Caco-2 (cell line): ENCODE results near the gene PATJ. TPM values are rescaled to one million over a fixed set of nuclear protein-coding genes. Genes with fewer than 3 reads are reported as not detected.
"Not testable (repeated sequence)": the region's sequence is repeated elsewhere in the genome, so short reads cannot be mapped to it uniquely, and the experiment has no call there.

Experiments
- BruUV-seq: library from RNA; stranded (reverse); fragments of 400-500 nt; replicated peaks from 2 replicates; lab custom pipeline; 2021; lab: Mats Ljungman, UMichigan
- CTCF ChIA-PET: fragments of 300-600 bp; sonication (Branson Sonifier 250); formaldehyde crosslinking; loops from one replicate; lab custom pipeline; 2022; ENCODE audit warnings: antibody characterized with exemption; lab: Charles Lee
- POLR2A ChIA-PET: fragments of 300-600 bp; sonication (Branson Sonifier 250); formaldehyde crosslinking; loops from one replicate; lab custom pipeline; 2022; ENCODE audit warnings: antibody characterized with exemption; lab: Charles Lee
- DNase-seq, 2 experiments: peaks; one replicate each; pipeline versions ENCODE4 v3.0.0 to v3.0.0-alpha.2; 2020 to 2022
- H3K27me3 ChIP-seq: replicated peaks from 2 replicates; pipeline ENCODE4 v1.6.0; 2011; ENCODE audit warnings: low read length; ENCODE audit not compliant: control insufficient read depth, insufficient read depth
- H3K36me3 ChIP-seq: 2 replicates; pipeline ENCODE4 v1.5.1; 2011; ENCODE audit warnings: low read length; ENCODE audit not compliant: control insufficient read depth, insufficient read depth
- H3K4me1 ChIP-seq: fragments of 250-450 bp; sonication (Bioruptor Pico); 2 replicates; pipeline ENCODE4 v1.5.1; 2020; ENCODE audit warnings: mild to moderate bottlenecking
- H3K4me3 ChIP-seq: 2 replicates; pipeline ENCODE4 v1.5.1; 2011; ENCODE audit warnings: low read depth, mild to moderate bottlenecking, control low read depth, low read length
- H3K9me3 ChIP-seq: fragments of 250-450 bp; sonication (Bioruptor Pico); 2 replicates; pipeline ENCODE4 v1.5.1; 2020; ENCODE audit warnings: mild to moderate bottlenecking, moderate library complexity
- H3K27ac Mint-ChIP-seq: one replicate; pipeline ENCODE4 v1.8.0; 2022; ENCODE audit warnings: mixed read lengths; ENCODE audit not compliant: unreplicated experiment
- H3K27me3 Mint-ChIP-seq: one replicate; pipeline ENCODE4 v1.8.0; 2022; ENCODE audit warnings: mixed read lengths; ENCODE audit not compliant: insufficient read depth, unreplicated experiment
- H3K36me3 Mint-ChIP-seq: one replicate; pipeline ENCODE4 v1.8.0; 2022; ENCODE audit warnings: mild to moderate bottlenecking, mixed read lengths; ENCODE audit not compliant: insufficient read depth, unreplicated experiment
- H3K4me1 Mint-ChIP-seq: one replicate; pipeline ENCODE4 v1.8.0; 2022; ENCODE audit warnings: low read depth, mixed read lengths; ENCODE audit not compliant: unreplicated experiment
- H3K4me3 Mint-ChIP-seq: one replicate; pipeline ENCODE4 v1.8.0; 2022; ENCODE audit warnings: mild to moderate bottlenecking, moderate library complexity, mixed read lengths; ENCODE audit not compliant: unreplicated experiment
- H3K9me3 Mint-ChIP-seq: one replicate; pipeline ENCODE4 v1.8.0; 2022; ENCODE audit warnings: mixed read lengths; ENCODE audit not compliant: unreplicated experiment
- CTCF ChIP-seq, 2 experiments: fragments of 200-600 bp in 1 of 2; IDR thresholded peaks; 1 replicate in 1 of 2; 2 replicates in 1 of 2; pipeline versions ENCODE4 v1.5.1 to v1.8.0; 2011 to 2022; ENCODE audit warnings: antibody characterized with exemption in 1 of 2, control low read depth in 1 of 2, inconsistent platforms in 1 of 2, low read depth in 1 of 2, low read length in 1 of 2, mild to moderate bottlenecking in 1 of 2, moderate library complexity in 1 of 2; ENCODE audit not compliant: insufficient read depth in 1 of 2, severe bottlenecking in 1 of 2, unreplicated experiment in 1 of 2
- intact Hi-C: fragments of 100-400 bp; cut with micrococcal nuclease; formaldehyde crosslinking; loops from one replicate; pipeline ENCODE4 v1.10.0; 2022; ENCODE audit not compliant: unreplicated experiment
- total RNA-seq: library from RNA; stranded (reverse); gene quantifications from 2 replicates; pipeline ENCODE4 v1.2.3, GENCODE V29; 2022

PATJ gene
- total RNA-seq, 1 experiment from 2014 or later, result 31.6 TPM

DNA sequence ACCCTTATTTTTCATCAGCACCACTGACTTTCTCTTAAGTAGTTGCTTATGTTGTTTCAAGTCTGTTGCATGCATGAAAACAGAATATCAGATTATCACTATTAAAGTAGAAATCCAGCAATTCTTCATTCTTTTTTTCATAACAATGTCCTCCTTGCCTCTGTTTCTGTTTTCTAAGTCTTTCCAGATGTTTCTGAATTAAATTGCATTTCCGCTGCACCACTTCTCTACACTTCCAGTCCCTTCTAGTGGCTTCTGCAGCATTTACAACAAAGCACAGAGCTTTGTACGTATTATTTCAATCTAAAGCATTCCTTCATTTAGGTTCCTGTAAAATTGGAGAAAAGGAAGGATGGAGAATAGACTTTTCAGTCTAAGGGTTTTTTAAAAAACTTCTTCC is 42.4 kb downstream of the PATJ start:
- ChIA-PET POLR2A (no interaction called here), CTCF (no interaction called here)

GRCh38 chr1:61790837-61791236 is 48.6 kb downstream of the PATJ start:
- POLR2A ChIA-PET, result no interaction called here
- no peak for TF ChIP-seq CTCF (IDR thresholded peaks at IDR 0.05; ENCODE audit: insufficient read depth in 1 of 2, low read depth in 1 of 2, low read length in 1 of 2, severe bottlenecking in 1 of 2, unreplicated experiment in 1 of 2)
- BruUV-seq, result no TSS peak
- Histone ChIP-seq H3K36me3 (no peaks in the 10 kb centered on the region), H3K4me1 (no peaks in the 10 kb centered on the region), H3K9me3 (no peaks in the 10 kb centered on the region), H3K4me3 (no peak overlapping the region), H3K27me3 (no peaks in the 10 kb centered on the region)
- CTCF ChIA-PET, result no interaction called here
- Mint-ChIP-seq H3K36me3 (peaks cover 51% of the 10 kb centered on the region), H3K4me3 (no peak overlapping the region), H3K27me3 (no peaks in the 10 kb centered on the region), H3K27ac (no peak overlapping the region), H3K9me3 (no peaks in the 10 kb centered on the region), H3K4me1 (peaks cover 6% of the 10 kb centered on the region)
- intact Hi-C loops, result no loop called here
- no peak for DNase-seq

More for the DNA sequence above, 42.4 kb downstream of the PATJ start:
- no peaks in the 10 kb centered on the region for H3K27me3 ChIP-seq
- intact Hi-C loops, result no loop called here
- H3K36me3 ChIP-seq, result no peaks in the 10 kb centered on the region
- Mint-ChIP-seq H3K4me1 (peaks cover 6% of the 10 kb centered on the region), H3K27ac (no peak overlapping the region), H3K4me3 (no peak overlapping the region), H3K36me3 (peaks cover 24% of the 10 kb centered on the region), H3K27me3 (no peaks in the 10 kb centered on the region), H3K9me3 (no peaks in the 10 kb centered on the region)
- H3K9me3 ChIP-seq, result no peaks in the 10 kb centered on the region
- no peak overlapping the region for H3K4me3 ChIP-seq
- no peak for DNase-seq
- H3K4me1 ChIP-seq, result no peaks in the 10 kb centered on the region
- TF ChIP-seq CTCF (IDR thresholded peaks at IDR 0.05; ENCODE audit: insufficient read depth in 1 of 2, low read depth in 1 of 2, low read length in 1 of 2, severe bottlenecking in 1 of 2, unreplicated experiment in 1 of 2), result no peak
- BruUV-seq, result no TSS peak

GRCh38 chr1:61797045-61797755 is 54.9 kb downstream of the PATJ start:
- POLR2A ChIA-PET, result no interaction called here
- Histone ChIP-seq H3K36me3 (no peaks in the 10 kb centered on the region), H3K27me3 (no peaks in the 10 kb centered on the region), H3K9me3 (no peaks in the 10 kb centered on the region), H3K4me1 (no peaks in the 10 kb centered on the region), H3K4me3 (no peak overlapping the region)
- H3K27ac Mint-ChIP-seq, result no peak overlapping the region
- TF ChIP-seq CTCF (IDR thresholded peaks at IDR 0.05; ENCODE audit: insufficient read depth in 1 of 2, low read depth in 1 of 2, low read length in 1 of 2, severe bottlenecking in 1 of 2, unreplicated experiment in 1 of 2), result no peak
- BruUV-seq, result no TSS peak
- H3K36me3 Mint-ChIP-seq, result peaks cover 29% of the 10 kb centered on the region
- no peaks in the 10 kb centered on the region for H3K9me3 Mint-ChIP-seq
- intact Hi-C loops, result no loop called here
- CTCF ChIA-PET, result no interaction called here
- DNase-seq, result no peak
- no peaks in the 10 kb centered on the region for H3K27me3 Mint-ChIP-seq
- no peak overlapping the region for H3K4me3 Mint-ChIP-seq
- H3K4me1 Mint-ChIP-seq, result no peaks in the 10 kb centered on the region

DNA sequence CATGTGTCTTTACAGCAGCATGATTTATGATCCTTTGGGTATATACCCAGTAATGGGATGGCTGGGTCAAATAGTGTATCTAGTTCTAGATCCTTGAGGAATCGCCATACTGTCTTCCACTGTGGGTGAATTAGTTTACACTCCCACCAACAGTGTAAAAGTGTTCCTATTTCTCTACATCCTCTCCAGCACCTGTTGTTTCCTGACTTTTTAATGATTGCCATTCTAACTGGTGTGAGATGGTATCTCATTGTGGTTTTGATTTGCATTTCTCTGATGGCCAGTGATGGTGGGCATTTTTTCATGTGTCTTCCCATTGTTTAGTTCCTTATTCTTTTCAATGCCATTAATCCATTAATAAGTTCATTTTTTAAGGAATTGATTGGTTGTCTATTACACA is 58.8 kb downstream of the PATJ start:
- H3K4me3 Mint-ChIP-seq, H3K4me1 Mint-ChIP-seq, H3K4me3 ChIP-seq, DNase-seq, POLR2A ChIA-PET, CTCF ChIA-PET, H3K27ac Mint-ChIP-seq, H3K9me3 ChIP-seq, intact Hi-C loops, H3K9me3 Mint-ChIP-seq, H3K27me3 Mint-ChIP-seq, H3K36me3 ChIP-seq, H3K27me3 ChIP-seq, H3K4me1 ChIP-seq, BruUV-seq, H3K36me3 Mint-ChIP-seq: not testable (repeated sequence)
